Right lobe of liver (tissue), 4 donors: ENCODE measurements around the gene HOXB3.
"Not testable (repeated sequence)": the region's sequence is repeated elsewhere in the genome, so short reads cannot be mapped to it uniquely, and the experiment has no call there.

Experiments
- CTCF ChIP-seq, 4 donors: fragments of 200-600 bp in 3 of 4; fragments of 450-650 bp in 1 of 4; IDR thresholded peaks; one replicate each; pipeline versions ENCODE4 v1.5.1 to v1.8.0; 2016 to 2022; ENCODE audit warnings: antibody characterized with exemption in 4 of 4, mild to moderate bottlenecking in 2 of 4
- POLR2A ChIP-seq: fragments of 450-650 bp; IDR thresholded peaks from one replicate; pipeline ENCODE4 v1.6.1; 2017; ENCODE audit warnings: antibody characterized with exemption, mild to moderate bottlenecking
- donor health status: DM: no; HTN: no; CAD: no.
- donor health status: DM: no; HTN: no; CAD: no.
- donor health status: DM: no; HTN: yes; CAD: no.

GRCh38 chr17:48535793-48536559 is 54.1 kb downstream of the HOXB3 start:
- not testable (repeated sequence) for TF ChIP-seq POLR2A; CTCF (IDR thresholded peaks at IDR 0.05)
